Measurements from ENCODE around the gene RAET1E.
"Not testable (repeated sequence)": the region's sequence is repeated elsewhere in the genome, so short reads cannot be mapped to it uniquely, and the experiment has no call there.

The RAET1E gene

GRCh38 chr6:149863698-149864577 lies 34.0 kb downstream of the RAET1E start, which contains the start of gene LRP11:
TSS of gene LRP11 (minus strand) at chr6:149864359. CDS start at chr6:149864020, 339 bp downstream.
- in situ Hi-C loops (cut with MboI; ENCODE audit: low sequenced_read_pairs), result no loop called here

- in situ Hi-C loops (cut with MboI; ENCODE audit: low sequenced_read_pairs), result no loop called here
Observed at GRCh38 chr6:149862922-149863697, 34.8 kb downstream of the RAET1E start.

- in situ Hi-C loops (cut with MboI; ENCODE audit: low sequenced_read_pairs), result not testable (repeated sequence)
Observed at GRCh38 chr6:149862424-149862738, 35.5 kb downstream of the RAET1E start.

GRCh38 chr6:149861603-149862423 lies 36.1 kb downstream of the RAET1E start:
- in situ Hi-C loops (cut with MboI; ENCODE audit: low sequenced_read_pairs), result no loop called here

- in situ Hi-C loops (cut with MboI; ENCODE audit: low sequenced_read_pairs), result no loop called here
Observed at GRCh38 chr6:149860834-149861602, 36.9 kb downstream of the RAET1E start.

- in situ Hi-C loops (cut with MboI; ENCODE audit: low sequenced_read_pairs), result no loop called here
Observed at GRCh38 chr6:149860513-149860833, 37.4 kb downstream of the RAET1E start.

GRCh38 chr6:149859938-149860337 lies 38.0 kb downstream of the RAET1E start:
- in situ Hi-C loops (cut with MboI; ENCODE audit: low sequenced_read_pairs), result no loop called here

GRCh38 chr6:149859368-149859767 lies 38.5 kb downstream of the RAET1E start:
- in situ Hi-C loops (cut with MboI; ENCODE audit: low sequenced_read_pairs), result no loop called here

GRCh38 chr6:149857541-149857940 lies 40.4 kb downstream of the RAET1E start:
- in situ Hi-C loops (cut with MboI; ENCODE audit: low sequenced_read_pairs), result no loop called here

- in situ Hi-C loops (cut with MboI; ENCODE audit: low sequenced_read_pairs), result no loop called here
Observed at GRCh38 chr6:149856256-149856994, 41.5 kb downstream of the RAET1E start.

- in situ Hi-C loops (cut with MboI; ENCODE audit: low sequenced_read_pairs), result no loop called here
Observed at GRCh38 chr6:149855741-149856140, 42.2 kb downstream of the RAET1E start.

- in situ Hi-C loops (cut with MboI; ENCODE audit: low sequenced_read_pairs), result no loop called here
Observed at GRCh38 chr6:149855040-149855654, 42.8 kb downstream of the RAET1E start.

- in situ Hi-C loops (cut with MboI; ENCODE audit: low sequenced_read_pairs), result no loop called here
Observed at GRCh38 chr6:149854532-149854931, 43.4 kb downstream of the RAET1E start.

GRCh38 chr6:149854017-149854416 lies 43.9 kb downstream of the RAET1E start:
- in situ Hi-C loops (cut with MboI; ENCODE audit: low sequenced_read_pairs), result not testable (repeated sequence)

- in situ Hi-C loops (cut with MboI; ENCODE audit: low sequenced_read_pairs), result no loop called here
Observed at GRCh38 chr6:149852881-149853280, 45.0 kb downstream of the RAET1E start.

- in situ Hi-C loops (cut with MboI; ENCODE audit: low sequenced_read_pairs), result no loop called here
Observed at GRCh38 chr6:149852180-149852579, 45.7 kb downstream of the RAET1E start.

- in situ Hi-C loops (cut with MboI; ENCODE audit: low sequenced_read_pairs), result no loop called here
Observed at GRCh38 chr6:149851461-149852110, 46.3 kb downstream of the RAET1E start.

GRCh38 chr6:149848343-149848742 lies 49.6 kb downstream of the RAET1E start:
- in situ Hi-C loops (cut with MboI; ENCODE audit: low sequenced_read_pairs), result not testable (repeated sequence)

Measured in hTERT RPE-1 (cell line).